ENCODE data around the gene TLR8. TPM values are rescaled to one million over a fixed set of nuclear protein-coding genes. Genes with fewer than 3 reads are reported as not detected.

Gene TLR8
- total and polyA plus RNA-seq, 2 of the 13 experiments (the other 11 are each of a cell fraction or from before 2014, with no cell fraction given): not detected

GRCh38 chrX:12896935-12897334 lies 9.5 kb upstream of the TLR8 start:
- no peaks in the 10 kb centered on the region for H4K20me1 ChIP-seq (ENCODE audit: insufficient read depth, low read length)
- WGBS (ENCODE audit: low lambda C conversion rate): 0% methylated on average over 4 of the region's 4 CpGs
- no peak overlapping the region for H3K4me2 ChIP-seq (ENCODE audit: low read depth, low read length)
- no peaks in the 10 kb centered on the region for H3K4me1 ChIP-seq (ENCODE audit: insufficient read depth, low read length)
- H3K9me3 ChIP-seq (ENCODE audit: low read length): no peaks in the 10 kb centered on the region
- H3K27me3 ChIP-seq (ENCODE audit: control insufficient read depth in 1 of 2, insufficient read depth in 2 of 2, low read length in 2 of 2): no peaks in the 10 kb centered on the region
- intact Hi-C loops (cut with micrococcal nuclease; ENCODE audit: unreplicated experiment): no loop called here
- H3K79me2 ChIP-seq (ENCODE audit: insufficient read depth, low read length): no peaks in the 10 kb centered on the region
- no peak overlapping the region for H3K9ac ChIP-seq (ENCODE audit: insufficient read depth, low read depth, low read length)
- H2AFZ ChIP-seq (ENCODE audit: low read length): no peak overlapping the region
- FAIRE-seq (no peak), DNase-seq (ENCODE audit: low spot score) (no peak), ATAC-seq (no peak)
- CTCF ChIA-PET (ENCODE audit: low intra/inter-chr PET ratio, low total read pairs): no interaction called here
- in situ Hi-C loops (cut with HindIII; ENCODE audit: extremely low pct_ligation_motif_present, low pct_unique_long_range_greater_than_20kb): no loop called here
- H3K27ac ChIP-seq (ENCODE audit: extremely low read length, insufficient read depth, low read length): no peak overlapping the region
- POLR2A ChIA-PET: no interaction called here
- no peak overlapping the region for H3K4me3 ChIP-seq (replicated peaks in 1 of 3; ENCODE audit: insufficient read depth in 1 of 3, low read depth in 2 of 3, low read length in 3 of 3)
- no peaks in the 10 kb centered on the region for H3K36me3 ChIP-seq (replicated peaks in 1 of 2; ENCODE audit: control insufficient read depth in 1 of 2, insufficient read depth in 2 of 2, low read length in 2 of 2)
- no TSS peak for BruUV-seq (replicated peaks)
- TF ChIP-seq AGO1 (IDR thresholded peaks at IDR 0.05; ENCODE audit: low read depth, low read length, poor library complexity, severe bottlenecking) (no peak), SIN3A (IDR thresholded peaks at IDR 0.05; ENCODE audit: borderline replicate concordance, low read depth, low read length) (no peak), ZNF101 (CRISPR knock-in tag; IDR thresholded peaks at IDR 0.05; ENCODE audit: borderline replicate concordance, low read depth) (no peak), HES4 (CRISPR knock-in tag; IDR thresholded peaks at IDR 0.05; ENCODE audit: borderline replicate concordance) (no peak), ZSCAN30 (CRISPR knock-in tag; IDR thresholded peaks at IDR 0.05) (no peak), GPN1 (CRISPR knock-in tag; IDR thresholded peaks at IDR 0.05; ENCODE audit: borderline replicate concordance) (no peak), DNMT1 (CRISPR knock-in tag; IDR thresholded peaks at IDR 0.05) (no peak), ZNF225 (CRISPR knock-in tag; IDR thresholded peaks at IDR 0.05) (no peak), NFIB (CRISPR knock-in tag; IDR thresholded peaks at IDR 0.05; ENCODE audit: borderline replicate concordance) (no peak), SP5 (CRISPR knock-in tag; IDR thresholded peaks at IDR 0.05; ENCODE audit: borderline replicate concordance, low read depth) (no peak), TBL1XR1 (IDR thresholded peaks at IDR 0.05; ENCODE audit: borderline replicate concordance, low read length, partially characterized antibody) (no peak), SMAD1 (CRISPR knock-in tag; IDR thresholded peaks at IDR 0.05; ENCODE audit: borderline replicate concordance, low read depth) (no peak)
- TF ChIP-seq, protein P1, sequence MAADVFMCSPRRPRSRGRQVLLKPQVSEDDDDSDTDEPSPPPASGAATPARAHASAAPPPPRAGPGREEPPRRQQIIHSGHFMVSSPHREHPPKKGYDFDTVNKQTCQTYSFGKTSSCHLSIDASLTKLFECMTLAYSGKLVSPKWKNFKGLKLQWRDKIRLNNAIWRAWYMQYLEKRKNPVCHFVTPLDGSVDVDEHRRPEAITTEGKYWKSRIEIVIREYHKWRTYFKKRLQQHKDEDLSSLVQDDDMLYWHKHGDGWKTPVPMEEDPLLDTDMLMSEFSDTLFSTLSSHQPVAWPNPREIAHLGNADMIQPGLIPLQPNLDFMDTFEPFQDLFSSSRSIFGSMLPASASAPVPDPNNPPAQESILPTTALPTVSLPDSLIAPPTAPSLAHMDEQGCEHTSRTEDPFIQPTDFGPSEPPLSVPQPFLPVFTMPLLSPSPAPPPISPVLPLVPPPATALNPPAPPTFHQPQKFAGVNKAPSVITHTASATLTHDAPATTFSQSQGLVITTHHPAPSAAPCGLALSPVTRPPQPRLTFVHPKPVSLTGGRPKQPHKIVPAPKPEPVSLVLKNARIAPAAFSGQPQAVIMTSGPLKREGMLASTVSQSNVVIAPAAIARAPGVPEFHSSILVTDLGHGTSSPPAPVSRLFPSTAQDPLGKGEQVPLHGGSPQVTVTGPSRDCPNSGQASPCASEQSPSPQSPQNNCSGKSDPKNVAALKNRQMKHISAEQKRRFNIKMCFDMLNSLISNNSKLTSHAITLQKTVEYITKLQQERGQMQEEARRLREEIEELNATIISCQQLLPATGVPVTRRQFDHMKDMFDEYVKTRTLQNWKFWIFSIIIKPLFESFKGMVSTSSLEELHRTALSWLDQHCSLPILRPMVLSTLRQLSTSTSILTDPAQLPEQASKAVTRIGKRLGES (CRISPR knock-in tag; IDR thresholded peaks at IDR 0.05; ENCODE audit: borderline replicate concordance): no peak
- TF ChIP-seq, protein P2, sequence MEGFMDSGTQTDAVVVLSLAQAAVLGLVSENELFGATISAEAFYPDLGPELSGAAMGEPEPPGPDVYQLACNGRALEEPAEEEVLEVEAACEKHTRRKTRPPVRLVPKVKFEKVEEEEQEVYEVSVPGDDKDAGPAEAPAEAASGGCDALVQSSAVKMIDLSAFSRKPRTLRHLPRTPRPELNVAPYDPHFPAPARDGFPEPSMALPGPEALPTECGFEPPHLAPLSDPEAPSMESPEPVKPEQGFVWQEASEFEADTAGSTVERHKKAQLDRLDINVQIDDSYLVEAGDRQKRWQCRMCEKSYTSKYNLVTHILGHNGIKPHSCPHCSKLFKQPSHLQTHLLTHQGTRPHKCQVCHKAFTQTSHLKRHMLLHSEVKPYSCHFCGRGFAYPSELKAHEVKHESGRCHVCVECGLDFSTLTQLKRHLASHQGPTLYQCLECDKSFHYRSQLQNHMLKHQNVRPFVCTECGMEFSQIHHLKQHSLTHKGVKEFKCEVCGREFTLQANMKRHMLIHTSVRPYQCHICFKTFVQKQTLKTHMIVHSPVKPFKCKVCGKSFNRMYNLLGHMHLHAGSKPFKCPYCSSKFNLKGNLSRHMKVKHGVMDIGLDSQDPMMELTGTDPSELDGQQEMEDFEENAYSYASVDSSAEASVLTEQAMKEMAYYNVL (CRISPR knock-in tag; IDR thresholded peaks at IDR 0.05; ENCODE audit: borderline replicate concordance): no peak
- TF ChIP-seq, protein P3, sequence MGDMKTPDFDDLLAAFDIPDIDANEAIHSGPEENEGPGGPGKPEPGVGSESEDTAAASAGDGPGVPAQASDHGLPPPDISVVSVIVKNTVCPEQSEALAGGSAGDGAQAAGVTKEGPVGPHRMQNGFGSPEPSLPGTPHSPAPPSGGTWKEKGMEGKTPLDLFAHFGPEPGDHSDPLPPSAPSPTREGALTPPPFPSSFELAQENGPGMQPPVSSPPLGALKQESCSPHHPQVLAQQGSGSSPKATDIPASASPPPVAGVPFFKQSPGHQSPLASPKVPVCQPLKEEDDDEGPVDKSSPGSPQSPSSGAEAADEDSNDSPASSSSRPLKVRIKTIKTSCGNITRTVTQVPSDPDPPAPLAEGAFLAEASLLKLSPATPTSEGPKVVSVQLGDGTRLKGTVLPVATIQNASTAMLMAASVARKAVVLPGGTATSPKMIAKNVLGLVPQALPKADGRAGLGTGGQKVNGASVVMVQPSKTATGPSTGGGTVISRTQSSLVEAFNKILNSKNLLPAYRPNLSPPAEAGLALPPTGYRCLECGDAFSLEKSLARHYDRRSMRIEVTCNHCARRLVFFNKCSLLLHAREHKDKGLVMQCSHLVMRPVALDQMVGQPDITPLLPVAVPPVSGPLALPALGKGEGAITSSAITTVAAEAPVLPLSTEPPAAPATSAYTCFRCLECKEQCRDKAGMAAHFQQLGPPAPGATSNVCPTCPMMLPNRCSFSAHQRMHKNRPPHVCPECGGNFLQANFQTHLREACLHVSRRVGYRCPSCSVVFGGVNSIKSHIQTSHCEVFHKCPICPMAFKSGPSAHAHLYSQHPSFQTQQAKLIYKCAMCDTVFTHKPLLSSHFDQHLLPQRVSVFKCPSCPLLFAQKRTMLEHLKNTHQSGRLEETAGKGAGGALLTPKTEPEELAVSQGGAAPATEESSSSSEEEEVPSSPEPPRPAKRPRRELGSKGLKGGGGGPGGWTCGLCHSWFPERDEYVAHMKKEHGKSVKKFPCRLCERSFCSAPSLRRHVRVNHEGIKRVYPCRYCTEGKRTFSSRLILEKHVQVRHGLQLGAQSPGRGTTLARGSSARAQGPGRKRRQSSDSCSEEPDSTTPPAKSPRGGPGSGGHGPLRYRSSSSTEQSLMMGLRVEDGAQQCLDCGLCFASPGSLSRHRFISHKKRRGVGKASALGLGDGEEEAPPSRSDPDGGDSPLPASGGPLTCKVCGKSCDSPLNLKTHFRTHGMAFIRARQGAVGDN (CRISPR knock-in tag; IDR thresholded peaks at IDR 0.05): no peak

Data from HepG2 (cell line).